Amniotic epithelial cell (primary cell): ENCODE data around the gene PRDM2.
"Not testable (repeated sequence)": the region's sequence is repeated elsewhere in the genome, so short reads cannot be mapped to it uniquely, and the experiment has no call there.

Experiments used
- DNase-seq: peaks from one replicate; pipeline ENCODE4 v3.0.0-alpha.2; 2010; ENCODE audit warnings: low read depth

The PRDM2 gene

DNA sequence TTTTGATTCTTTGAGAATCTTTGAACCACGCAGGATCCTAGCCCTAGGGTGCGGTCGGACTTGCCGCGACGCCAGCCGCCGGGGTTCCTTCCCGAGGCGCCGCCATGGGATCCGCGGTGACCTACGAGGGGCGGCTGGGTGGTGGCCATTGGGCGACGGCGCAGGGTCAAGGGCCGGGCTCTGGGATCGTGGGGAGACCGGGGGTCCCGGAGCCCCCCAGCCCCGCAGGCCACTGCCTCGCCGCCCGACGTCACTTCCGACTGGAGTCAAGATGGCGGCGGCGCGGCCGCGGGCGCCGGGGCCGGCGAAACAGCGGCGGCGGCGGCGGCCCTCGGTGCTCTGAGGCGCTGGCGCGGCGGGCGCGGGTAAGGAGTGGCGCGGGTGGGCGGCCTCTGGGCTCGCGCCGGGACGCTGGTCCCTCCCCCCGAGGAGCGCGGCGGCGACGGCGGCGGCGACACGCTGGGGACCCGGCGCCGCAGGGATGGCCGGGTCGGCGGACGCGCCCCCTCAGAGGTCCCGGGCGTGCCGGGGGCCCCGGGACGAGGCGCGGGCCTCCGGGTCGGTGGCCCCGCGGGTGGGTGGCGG lies at the start of gene PRDM2:
PRDM2 (plus strand) TSS at position 253 of the 585 bp plus-strand sequence. CDS start 15,418 bp downstream, outside the sequence.
- peak; percentile 27 for DNase-seq

DNA sequence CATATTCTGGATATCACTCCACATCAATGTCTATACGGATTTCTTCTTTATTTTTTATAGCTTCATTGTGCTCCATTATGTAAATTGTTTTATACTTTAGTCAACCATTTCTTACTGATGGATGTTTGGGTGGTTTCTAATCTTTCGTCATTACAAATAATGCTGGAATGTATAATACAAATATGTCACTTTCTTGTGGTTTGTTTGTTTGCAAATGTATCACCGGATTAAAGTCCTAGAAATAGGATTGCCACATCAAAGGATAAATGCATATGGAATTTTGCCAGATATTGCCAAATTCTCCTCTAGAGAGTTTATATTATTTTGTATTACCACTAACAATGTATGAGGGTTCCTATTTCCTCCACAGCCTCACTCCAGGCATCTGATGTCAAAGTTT lies 48.7 kb upstream of the PRDM2 start:
- DNase-seq, result peak; percentile 86

GRCh38 chr1:13652238-13652637 lies 47.8 kb upstream of the PRDM2 start:
- DNase-seq, result peak; percentile 66

GRCh38 chr1:13661539-13661938 lies 38.4 kb upstream of the PRDM2 start:
- peak; percentile 61 for DNase-seq

GRCh38 chr1:13662493-13662892 lies 37.5 kb upstream of the PRDM2 start:
- peak; percentile 49 for DNase-seq

DNA sequence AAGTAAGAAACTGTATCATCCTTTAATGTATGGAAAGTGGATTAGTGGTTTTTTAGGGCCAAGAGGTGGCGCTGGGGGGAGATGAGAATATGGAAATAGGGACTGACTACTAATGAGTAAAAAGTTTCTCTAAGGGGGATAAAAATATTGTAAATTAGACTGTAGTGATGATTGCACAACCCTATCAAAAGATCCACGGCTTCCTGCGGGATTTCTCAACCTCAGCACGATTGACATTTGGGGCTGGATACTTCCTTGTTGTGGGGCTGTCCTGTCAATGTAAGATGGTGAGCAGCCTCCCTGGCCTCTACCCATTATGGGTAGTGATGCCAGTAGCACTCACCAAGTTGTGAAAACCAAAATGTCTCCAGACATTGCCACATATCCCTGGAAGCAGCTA lies 36.0 kb upstream of the PRDM2 start:
- peak; percentile 18 for DNase-seq

GRCh38 chr1:13664451-13664850 lies 35.5 kb upstream of the PRDM2 start:
- DNase-seq, result no peak

DNA sequence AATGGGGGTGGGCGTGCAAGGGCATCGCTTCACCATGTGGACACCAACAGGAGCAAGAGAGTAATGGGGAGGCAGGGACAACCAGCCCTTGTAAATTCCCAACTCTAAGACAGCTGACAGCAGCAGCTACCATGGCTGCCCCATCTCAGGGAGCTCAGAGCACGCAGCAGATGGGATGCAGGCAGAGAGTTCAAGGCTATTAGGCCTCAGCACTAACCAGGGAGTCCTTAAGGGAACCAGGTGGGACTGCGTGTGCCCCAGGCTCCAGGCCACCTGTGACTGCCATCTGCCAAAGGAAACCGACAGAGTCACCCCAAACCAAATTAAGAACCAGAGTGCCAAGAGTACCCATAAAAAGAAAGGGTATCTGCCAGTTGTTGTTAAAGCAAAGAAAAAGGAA lies 33.7 kb upstream of the PRDM2 start:
- no peak for DNase-seq

GRCh38 chr1:13667691-13668090 lies 32.3 kb upstream of the PRDM2 start:
- no peak for DNase-seq

- DNase-seq, result no peak
Observed at GRCh38 chr1:13674377-13674776, 25.6 kb upstream of the PRDM2 start.

GRCh38 chr1:13675151-13675651 lies 24.8 kb upstream of the PRDM2 start:
- DNase-seq, result no peak

GRCh38 chr1:13677896-13678295 lies 22.1 kb upstream of the PRDM2 start:
- no peak for DNase-seq

- no peak for DNase-seq
Observed at GRCh38 chr1:13679651-13680050, 20.3 kb upstream of the PRDM2 start.

DNA sequence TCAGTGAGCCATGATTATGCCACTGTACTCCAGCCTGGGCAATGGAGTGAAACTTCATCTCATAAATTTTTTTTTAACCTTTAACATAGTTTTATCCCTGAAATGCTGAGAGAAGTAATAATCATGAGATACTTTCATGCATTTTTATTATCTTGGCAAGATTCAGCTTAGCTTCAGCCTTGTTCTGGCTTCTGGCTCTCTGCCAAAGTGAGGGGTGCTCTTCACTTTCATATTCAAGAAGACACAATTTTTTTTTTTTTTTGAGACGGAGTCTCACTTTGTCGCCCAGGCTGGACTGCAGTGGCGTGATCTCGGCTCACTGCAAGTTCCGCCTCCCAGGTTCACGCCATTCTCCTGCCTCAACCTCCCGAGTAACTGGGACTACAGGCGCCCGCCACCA lies 19.4 kb upstream of the PRDM2 start:
- DNase-seq, result not testable (repeated sequence)

DNA sequence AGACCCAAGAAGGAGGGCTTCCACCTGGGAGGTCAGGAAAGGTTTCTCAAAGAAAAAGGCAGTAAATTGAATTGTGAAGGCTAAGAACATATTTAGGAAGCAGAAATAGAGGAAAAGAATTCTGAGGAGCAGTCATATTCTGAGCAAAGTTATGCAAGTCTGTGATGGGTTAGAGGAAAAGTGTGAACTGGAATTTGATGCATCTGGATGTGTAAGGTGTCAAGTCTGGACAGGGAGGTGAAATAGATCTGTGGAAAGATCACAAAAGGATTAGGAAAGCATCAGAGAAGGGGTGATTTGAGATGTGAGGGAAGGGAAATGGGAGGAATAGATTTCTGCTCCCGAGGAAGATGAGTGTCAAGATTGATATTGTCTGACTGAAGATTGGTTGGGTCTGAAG lies 18.1 kb upstream of the PRDM2 start:
- DNase-seq, result no peak

GRCh38 chr1:13682444-13682843 lies 17.5 kb upstream of the PRDM2 start:
- no peak for DNase-seq

- DNase-seq, result no peak
Observed at GRCh38 chr1:13683206-13683605, 16.8 kb upstream of the PRDM2 start.

GRCh38 chr1:13687151-13687715 lies 12.8 kb upstream of the PRDM2 start:
- no peak for DNase-seq

DNA sequence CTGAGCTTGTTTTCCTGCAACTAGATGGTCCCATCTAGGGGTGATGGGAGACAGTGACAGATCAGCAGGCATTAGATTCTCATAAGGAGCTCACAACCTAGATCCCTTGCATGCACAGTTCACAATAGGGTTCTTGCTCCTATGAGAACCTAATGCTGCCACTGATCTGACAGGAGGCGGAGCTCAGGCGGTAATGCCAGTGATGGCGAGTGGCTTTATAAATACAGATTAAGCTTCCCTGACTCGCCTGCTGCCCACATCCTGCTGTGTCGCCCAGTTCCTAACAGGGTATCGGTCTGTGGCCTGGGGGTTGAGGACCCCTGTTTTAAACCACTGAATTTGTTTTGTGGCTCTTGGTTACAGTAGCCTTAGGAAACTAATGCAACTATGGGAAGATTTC lies 6.9 kb upstream of the PRDM2 start:
- DNase-seq, result not testable (repeated sequence)

GRCh38 chr1:13694886-13695684 lies 4.9 kb upstream of the PRDM2 start:
- no peak for DNase-seq

- DNase-seq, result no peak
Observed at GRCh38 chr1:13697738-13698137, 2.2 kb upstream of the PRDM2 start.

GRCh38 chr1:13699510-13699909 lies 478 bp upstream of the PRDM2 start:
- peak; percentile 28 for DNase-seq
